ENCODE measurements around the gene TNRC6B.
"Not testable (repeated sequence)": the region's sequence is repeated elsewhere in the genome, so short reads cannot be mapped to it uniquely, and the experiment has no call there.

Gene TNRC6B

DNA sequence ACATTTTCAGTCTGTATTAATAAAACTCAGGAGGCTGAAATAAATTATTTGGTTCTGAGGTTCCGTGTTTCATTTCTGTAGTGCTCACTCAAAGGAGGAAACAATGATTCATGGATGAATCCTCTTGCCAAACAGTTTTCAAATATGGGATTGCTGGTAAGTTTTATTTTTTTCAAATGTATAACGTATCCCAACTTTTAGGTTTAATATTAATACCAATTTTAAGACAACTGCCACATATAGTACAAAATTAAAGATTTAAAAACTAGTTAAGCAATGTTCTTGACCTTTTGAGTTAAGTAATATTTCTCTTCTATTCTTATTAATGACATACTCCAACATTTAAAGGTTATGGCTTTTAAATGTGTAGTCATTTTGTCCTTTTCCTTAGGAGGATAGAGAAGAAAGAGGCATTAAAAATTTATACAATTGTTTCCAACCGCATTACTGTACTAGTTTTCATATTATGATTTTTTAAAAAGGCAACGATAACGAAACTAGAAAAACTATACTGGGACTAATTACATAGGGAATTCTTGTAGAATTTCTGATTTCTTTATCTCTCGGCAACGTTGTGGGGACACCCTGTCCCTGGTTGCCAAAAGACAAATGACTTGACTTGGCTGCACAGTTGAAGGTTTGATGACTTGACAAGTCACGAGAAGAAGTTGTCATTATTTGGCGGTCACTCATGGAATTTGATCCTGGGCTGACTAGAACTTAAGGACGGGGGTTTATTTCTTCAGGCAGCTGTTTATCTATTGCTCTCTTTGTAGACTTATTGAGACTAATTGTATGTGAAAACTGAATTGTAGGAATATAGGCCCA lies 99.5 kb downstream of the TNRC6B start:
- no peak for DNase-seq (ENCODE audit: low read depth in 2 of 2)

DNA sequence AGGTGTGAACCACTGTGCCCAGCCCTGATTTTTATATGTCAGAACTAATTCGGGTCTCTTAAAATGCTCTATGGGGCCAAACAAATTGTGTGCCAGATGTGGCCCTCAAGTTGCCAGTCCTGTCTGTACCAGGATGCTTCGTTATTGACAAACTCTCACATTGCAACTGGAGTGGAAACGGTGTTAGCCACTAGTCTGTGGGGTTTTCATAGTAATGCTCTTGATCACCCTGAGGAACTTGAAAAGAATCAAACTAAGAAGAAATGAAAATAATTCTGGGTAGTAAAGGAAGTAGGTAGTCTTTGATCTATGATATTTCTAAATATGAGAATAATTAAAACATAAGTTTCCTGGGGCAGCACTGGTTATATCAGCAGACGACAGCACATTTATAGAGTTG lies 101.3 kb downstream of the TNRC6B start:
- no peak for DNase-seq (ENCODE audit: low read depth in 2 of 2)

DNA sequence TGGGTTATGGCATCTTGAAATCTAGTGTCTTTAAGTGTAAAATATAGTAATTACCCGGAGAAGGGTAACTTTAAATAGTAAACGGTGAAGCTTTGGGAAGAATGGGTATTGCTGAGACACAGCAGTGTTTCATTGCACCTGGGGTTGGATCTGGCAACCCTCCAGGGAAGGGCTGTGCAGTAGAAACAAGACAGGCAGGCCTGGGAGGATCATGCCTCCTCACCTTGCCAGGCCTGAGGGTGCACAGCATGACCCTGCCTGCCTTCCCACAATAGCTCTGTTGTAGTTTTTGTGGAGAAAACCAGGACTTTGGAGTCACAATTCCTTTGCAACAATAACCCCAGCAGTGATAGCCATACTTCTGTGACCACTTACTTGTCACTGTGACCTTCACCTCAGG lies 104.0 kb downstream of the TNRC6B start:
- no peak for DNase-seq (ENCODE audit: low read depth in 2 of 2)

DNA sequence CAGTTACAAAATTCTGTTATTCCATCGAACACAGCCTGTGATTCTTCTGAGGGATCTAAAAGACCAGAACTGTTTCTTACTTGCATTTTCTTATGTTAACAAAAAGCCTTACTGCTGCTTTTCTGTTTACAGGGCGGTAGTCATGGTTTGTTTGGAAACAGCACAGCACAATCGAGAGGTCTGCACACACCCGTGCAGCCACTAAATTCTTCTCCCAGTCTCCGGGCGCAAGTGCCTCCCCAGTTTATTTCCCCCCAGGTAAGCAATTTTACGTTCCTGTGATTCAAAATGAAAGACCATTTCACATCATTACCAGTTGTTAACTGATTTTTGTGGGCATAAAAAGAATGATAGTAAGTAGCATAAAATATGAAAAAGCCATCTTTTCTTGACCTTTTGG lies 107.8 kb downstream of the TNRC6B start:
- peak in 1 of 2 donors; percentile 25 for DNase-seq (ENCODE audit: low read depth in 2 of 2)

DNA sequence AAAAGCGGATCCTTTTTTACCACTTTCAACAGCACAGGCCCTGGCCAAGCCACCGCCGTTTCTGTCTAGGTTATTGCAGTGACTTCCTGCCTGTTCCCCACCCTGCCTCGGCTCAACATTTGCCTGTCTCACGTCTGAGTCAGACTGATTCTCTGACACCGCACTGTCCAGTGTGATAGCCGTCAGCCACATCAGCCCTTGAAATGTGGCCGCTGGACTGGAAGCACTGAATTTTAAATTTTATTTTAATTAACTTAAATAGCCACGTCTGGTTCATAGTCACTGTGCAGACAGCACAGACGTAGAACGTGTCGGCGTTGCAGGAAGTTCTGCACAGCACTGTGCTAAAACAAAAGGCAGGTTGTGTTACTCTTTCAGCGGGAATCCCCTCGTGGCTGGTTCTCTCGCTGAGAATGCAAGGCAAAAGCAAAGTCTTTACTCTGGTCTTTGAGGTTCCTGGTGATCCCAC lies 112.3 kb downstream of the TNRC6B start:
- peak; percentile 42 to 59 for DNase-seq (ENCODE audit: low read depth in 2 of 2)

DNA sequence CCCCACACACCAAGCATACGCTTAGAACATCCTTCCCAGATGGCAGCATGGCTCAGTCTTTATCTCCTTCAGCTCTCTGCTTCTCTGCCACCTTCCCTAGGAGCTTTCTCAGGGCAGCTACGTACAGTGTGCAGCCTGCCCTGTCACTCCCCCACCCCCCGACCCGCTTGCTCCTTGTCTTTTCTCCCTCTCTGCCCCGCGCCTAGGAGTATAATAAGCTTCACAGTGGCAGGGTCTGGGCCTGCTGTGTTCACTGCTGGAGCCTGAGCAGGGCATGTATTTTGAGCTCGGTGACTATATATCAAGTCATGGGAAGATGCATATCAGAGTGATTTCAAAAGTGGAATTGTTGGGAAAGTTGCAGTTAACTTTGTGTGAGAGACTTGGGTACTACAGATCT lies 112.8 kb downstream of the TNRC6B start:
- DNase-seq (ENCODE audit: low read depth in 2 of 2): no peak

DNA sequence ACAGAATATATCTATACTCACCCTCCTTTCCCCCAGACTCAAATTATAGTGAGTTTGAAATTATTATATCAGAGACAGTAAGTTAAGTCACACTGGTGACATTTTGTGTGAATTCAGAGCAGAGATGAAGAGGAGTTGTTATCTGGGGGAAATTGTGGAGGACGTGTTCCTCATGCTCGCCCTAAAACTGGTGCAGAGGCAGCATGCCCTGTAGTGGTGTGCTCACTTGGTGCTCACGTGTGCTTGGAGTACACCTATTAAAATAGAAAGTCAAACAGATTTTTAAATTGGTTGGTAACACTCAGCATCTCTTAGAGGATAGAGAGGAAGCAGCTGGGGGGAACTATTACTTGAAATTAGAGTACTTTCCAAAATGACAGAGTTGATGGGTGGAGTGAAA lies 117.0 kb downstream of the TNRC6B start:
- DNase-seq (ENCODE audit: low read depth in 2 of 2): no peak

DNA sequence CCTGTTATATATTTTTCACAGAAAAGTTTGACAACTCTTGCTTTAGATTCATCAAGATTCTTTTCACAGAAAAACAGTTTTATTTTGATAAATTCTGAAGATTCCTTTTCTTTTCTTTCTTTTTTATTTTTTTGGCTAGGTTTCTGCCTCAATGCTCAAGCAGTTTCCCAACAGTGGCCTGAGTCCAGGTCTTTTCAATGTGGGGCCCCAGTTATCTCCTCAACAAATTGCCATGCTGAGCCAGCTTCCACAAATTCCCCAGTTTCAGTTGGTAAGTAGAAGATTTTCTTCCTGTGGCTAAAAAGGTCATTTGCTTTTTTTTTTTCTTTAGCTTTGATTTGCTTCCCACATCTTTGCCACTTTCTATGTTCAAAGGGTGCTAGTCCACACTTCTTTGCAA lies 122.6 kb downstream of the TNRC6B start:
- DNase-seq (ENCODE audit: low read depth in 2 of 2): no peak

DNA sequence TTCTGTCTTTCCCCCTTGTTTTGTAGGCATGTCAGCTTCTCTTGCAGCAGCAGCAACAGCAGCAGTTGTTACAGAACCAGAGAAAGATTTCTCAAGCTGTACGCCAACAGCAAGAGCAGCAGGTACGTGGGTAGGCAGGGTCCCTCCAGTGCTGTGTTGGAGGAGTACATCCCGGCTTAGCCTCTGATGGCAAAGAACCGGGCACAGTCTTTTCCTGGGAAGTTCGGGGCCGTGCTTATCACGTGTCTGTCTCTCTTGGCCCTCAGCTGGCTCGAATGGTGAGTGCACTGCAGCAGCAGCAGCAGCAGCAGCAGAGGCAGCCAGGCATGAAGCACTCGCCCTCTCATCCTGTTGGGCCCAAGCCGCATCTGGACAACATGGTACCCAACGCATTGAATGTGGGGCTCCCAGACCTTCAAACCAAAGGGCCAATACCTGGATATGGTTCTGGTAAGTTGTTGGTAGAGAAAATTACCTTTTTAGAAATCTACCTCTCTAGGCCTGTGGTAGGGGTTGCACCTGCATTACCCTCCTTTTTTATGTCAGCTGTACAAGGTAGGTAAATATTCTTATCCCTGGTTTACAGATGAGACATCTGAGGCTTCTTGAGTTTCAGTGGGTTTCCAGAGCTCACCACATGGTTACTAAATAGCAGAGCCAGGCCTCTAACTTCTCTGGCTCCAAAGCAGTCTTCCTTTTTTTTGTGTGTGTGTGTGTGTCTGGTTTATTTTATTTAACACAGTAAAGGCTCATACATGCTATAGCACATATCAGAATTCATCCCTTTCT lies 123.4 kb downstream of the TNRC6B start:
- DNase-seq (ENCODE audit: low read depth in 2 of 2): no peak

DNA sequence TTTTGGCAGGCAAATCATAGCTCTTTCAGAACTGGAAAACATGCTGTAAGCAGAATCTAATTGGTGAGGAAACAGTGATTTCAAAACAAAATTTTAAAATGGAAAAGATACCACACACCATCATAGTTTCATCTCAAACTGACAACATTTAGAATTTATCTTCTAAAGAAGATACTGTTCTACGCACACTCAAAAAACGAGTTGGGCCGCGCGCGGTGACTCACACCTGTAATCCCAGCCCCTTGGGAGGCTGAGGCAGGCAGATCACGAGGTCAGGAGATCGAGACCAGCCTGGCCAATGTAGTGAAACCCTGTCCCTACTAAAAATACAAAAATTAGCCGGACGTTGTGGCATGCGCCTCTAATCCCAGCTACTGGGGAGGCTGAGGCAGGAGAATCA lies 124.4 kb downstream of the TNRC6B start:
- DNase-seq (ENCODE audit: low read depth in 2 of 2): no peak

DNA sequence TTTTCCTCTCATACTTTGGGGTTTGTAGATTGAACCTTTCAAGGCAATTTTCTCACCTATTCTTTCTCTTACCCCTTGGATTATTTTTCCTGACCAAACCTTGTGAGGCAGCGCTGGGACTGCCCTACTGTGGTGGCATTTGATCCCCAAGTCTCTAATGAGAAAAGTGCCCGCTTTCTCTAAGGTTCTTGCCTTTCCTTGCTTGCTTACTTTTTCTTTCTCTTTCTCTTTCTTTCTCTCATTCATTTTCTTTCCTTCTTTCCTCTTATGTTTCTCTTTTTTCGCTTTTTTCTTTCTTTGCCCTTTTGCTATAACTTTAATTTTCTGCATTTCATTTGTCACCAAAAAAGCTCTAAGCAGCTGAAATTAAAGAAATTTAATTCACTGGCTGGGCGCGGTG lies 127.9 kb downstream of the TNRC6B start:
- no peak for DNase-seq (ENCODE audit: low read depth in 2 of 2)

DNA sequence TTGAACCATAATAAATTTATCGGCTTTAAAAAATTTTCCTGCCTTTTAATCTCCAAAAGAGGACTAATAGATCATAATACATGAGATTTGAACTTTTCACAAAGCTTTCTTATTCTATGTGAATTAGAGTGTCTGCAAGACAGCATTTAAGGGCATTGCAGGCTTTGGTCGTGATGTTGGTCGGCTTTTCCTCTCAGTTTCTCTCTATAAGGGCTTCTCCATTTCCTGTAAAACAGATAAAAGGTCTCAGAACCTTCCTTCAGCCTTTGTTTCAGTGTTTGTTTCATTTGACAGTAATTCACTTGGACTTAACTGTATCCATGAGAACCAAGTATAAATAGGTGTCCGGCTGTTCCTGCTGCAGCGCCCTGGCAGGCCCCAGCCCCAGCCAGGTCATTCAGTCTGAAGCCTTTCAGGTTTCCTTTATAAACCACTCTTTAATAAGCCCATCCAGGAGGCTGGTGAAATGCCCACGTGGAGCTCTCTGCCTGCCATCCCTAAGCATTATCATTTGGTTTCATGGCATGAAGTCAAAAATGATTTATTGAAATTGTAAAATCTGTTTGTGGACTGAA lies 131.4 kb downstream of the TNRC6B start:
- no peak for DNase-seq (ENCODE audit: low read depth in 2 of 2)

DNA sequence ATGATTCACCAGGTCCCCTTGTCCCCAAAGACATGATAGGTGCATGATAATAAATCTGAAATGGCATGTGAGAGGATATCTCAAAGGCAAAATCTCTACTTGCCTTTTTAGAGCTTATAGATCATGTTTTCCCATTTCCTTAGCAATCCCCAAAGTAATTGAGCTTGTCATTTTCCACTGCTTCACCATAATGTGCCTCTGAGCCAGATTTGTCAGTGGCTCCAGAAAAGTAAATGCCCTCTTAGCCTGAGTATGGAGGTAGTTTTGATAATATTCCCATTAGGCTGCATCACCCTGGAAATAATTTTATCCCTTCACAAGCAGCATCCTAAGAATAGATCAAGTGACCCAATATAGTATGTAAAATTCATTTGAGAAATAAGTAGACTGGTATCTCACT lies 131.9 kb downstream of the TNRC6B start:
- DNase-seq (ENCODE audit: low read depth in 2 of 2): no peak

DNA sequence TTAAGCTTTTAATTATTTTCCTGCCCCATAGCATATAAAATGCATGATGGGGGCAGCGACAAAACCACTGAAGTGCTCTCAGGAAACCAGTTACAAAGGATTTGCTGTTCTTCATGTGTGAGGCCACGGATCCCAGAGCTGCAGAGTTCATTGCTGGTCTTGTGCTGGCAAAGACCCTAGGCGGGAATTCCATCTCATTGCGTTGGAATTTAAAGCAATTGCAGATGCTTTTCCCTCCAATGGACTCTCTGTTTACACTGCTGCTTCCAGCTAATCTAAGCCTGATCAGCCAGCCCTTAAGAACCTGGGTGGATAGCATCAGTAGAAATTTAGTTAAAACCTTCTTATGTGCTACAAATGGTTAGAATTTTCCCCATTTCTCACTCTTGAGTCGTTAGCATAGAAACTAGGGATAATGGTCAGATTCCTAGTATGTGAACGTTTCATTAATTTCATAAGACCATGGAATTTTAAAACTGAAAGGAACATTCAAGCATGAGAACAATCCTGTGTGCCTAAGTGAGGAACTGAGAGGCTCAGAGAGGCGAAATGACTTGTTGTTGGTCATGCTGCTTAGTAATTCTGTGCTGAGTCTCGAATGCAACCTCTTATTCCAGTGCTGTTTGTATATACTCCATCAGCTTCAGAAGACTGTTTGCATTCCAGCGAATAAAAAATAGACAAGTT lies 132.5 kb downstream of the TNRC6B start:
- DNase-seq (ENCODE audit: low read depth in 2 of 2): no peak

DNA sequence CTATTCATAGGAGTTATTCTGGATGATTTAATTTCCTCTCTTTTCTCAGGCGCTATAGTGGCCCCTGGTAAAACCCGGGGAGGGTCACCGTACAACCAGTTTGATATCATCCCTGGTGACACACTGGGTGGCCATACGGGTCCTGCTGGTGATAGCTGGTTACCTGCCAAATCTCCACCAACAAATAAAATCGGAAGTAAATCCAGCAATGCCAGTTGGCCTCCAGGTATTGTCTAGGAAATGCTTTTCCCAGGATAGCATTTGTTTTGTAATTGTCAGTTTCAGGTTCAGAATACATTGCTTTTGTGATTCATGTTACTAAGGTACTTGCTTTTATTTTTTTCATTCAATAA lies 133.0 kb downstream of the TNRC6B start:
- no peak for DNase-seq (ENCODE audit: low read depth in 2 of 2)

DNA sequence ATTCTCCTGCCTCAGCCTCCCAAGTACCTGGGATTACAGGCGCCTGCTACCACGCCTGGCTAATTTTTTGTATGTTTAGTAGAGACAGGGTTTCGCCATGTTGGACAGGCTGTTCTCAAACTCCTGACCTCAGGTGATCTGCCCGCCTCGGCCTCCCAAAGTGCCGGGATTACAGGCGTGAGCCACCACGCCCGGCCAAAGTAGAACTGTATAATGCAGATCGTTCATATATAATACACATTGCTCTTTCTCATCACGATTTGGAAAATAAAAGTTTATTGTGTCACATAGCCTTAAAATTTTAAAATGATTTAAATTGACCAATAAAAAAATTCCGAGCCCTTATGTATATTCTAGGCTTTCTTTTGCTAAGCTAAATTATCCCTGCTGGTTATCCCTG lies 133.9 kb downstream of the TNRC6B start:
- DNase-seq (ENCODE audit: low read depth in 2 of 2): not testable (repeated sequence)

DNA sequence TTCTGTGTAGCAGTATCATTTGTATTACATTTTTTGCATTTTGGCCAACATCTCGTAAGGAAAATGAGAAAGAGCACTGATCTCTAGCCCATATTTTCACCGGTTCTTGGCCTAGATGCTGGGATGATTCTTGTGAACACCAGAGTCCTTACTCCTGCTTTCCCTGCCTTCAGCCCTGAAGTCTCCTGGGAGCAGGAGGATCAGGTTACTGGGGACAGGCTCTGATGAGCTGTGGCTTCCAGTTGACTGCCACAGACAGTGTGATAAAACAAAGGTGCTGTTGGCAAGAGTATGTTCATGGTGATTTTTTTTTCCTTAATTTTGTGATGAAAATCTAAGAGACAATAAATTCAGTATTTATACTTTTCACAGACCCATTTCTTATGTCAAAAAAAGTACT lies 134.3 kb downstream of the TNRC6B start:
- no peak for DNase-seq (ENCODE audit: low read depth in 2 of 2)

DNA sequence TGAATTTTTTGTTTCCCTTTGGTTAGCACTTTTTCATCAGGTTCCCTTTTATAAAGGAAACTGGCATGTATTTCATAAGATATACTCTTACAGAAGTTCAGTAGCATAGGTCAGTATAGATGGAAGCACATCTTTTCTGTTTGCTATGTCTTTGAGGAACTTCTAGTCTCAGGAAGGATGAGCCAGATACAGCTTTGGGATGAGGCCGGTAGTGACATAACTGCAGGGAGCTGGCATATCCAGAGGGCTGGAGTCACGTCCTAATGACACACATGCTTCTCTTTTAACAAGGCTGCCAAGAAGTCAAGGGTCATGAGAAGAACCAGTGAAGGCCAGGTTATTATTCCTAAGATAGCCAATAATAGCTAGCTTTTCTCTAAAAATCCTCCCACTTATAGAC lies 135.3 kb downstream of the TNRC6B start:
- DNase-seq (ENCODE audit: low read depth in 2 of 2): no peak

DNA sequence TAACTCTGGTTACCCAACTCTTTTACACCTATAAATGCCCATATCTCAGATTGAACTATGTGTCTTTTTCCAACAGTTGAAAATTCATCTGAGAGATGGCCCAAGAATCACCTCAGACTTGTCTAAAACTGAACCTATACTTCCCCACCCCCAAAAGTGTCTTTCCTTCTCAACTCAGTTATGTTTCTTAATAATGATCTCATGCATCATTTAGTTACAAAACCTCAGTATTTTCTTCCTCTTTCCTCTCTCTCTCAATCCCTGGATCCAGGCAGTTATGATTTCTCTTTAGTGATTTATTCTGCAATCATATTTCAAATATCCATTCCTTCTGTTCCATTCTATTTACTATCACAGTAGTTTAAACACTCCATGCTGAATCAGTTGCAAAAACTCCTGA lies 136.3 kb downstream of the TNRC6B start:
- no peak for DNase-seq (ENCODE audit: low read depth in 2 of 2)

DNA sequence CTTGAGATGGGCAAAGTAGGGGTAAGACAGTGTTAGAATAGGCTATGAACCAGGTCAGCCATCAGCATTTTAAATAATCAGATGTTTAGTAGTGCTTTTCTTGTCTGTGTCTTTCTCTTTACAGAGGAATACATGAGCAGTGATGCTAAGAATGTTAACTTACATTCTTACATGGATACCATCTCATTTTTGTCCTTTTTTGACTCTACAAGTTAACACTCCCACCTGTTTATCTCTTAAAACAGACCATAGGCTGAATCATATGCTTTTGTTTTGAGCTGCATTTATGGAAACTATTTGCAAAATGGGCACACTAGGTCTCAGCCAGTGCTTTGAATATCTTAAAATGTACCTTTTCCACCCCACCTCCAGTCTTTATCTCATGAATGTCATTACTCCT lies 143.0 kb downstream of the TNRC6B start:
- no peak for DNase-seq (ENCODE audit: low read depth in 2 of 2)

DNA sequence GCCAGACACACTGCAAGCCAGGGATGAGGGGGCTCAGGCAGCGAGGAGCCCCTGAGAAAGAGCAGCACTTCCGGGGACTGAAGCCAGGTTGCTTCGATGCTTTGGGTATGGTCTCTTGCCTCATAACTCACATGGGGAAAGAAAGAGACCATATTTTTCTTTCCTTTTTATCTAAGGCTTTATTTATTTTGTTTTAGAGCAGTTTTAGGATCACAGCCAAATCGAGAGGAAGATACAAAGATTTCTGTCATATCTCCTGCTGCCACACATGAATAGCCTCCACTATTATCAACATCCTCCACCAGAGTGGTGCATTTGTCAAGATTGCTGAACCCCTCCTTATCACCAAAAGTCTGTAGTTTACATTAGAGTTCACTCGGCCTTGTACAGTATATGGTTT lies 144.3 kb downstream of the TNRC6B start:
- no peak for DNase-seq (ENCODE audit: low read depth in 2 of 2)

DNA sequence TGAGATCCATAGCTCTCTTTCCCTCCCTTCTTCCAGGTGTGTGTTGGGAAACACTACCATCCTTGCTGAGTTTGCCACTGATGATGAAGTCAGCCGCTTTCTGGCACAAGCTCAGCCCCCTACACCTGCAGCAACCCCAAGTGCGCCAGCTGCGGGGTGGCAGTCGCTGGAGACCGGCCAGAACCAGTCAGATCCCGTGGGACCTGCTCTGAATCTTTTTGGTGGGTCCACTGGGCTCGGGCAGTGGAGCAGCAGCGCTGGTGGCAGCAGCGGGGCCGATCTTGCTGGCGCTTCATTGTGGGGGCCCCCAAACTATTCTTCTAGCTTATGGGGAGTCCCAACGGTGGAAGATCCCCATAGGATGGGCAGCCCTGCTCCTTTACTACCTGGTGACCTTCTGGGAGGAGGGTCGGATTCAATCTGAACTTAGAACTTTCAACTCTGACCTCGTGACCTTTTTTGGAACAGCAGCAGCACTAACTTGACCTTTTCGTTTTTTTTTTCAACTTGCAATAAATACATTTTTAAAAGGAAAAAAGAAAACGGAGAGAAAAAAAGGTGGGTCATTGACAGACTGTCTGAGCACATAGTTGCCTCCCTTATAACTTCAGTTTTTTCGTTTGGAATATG lies 145.2 kb downstream of the TNRC6B start:
- DNase-seq (ENCODE audit: low read depth in 2 of 2): no peak
